ENCODE results near the gene TTC9. TPM values are rescaled to one million over a fixed set of nuclear protein-coding genes. Genes with fewer than 3 reads are reported as not detected.

TTC9 gene
- total RNA-seq, 4 donors from 2014 or later, result 3.9 to 6.9 (median 5.4) TPM

- Histone ChIP-seq H3K4me1 (peaks cover 0 to 12% (median under 1%) of the 10 kb centered on the region in 4 donors), H3K4me3 (no peak overlapping the region), H3K36me3 (no peaks in the 10 kb centered on the region), H3K27ac (no peak overlapping the region), H3K9me3 (no peaks in the 10 kb centered on the region), H3K27me3 (no peaks in the 10 kb centered on the region)
- DNase-seq (ENCODE audit: low spot score in 2 of 2), result no peak
- 59 to 72% methylated on average over 4 of the region's 4 CpGs for WGBS, 2 donors
- TF ChIP-seq, protein P1, sequence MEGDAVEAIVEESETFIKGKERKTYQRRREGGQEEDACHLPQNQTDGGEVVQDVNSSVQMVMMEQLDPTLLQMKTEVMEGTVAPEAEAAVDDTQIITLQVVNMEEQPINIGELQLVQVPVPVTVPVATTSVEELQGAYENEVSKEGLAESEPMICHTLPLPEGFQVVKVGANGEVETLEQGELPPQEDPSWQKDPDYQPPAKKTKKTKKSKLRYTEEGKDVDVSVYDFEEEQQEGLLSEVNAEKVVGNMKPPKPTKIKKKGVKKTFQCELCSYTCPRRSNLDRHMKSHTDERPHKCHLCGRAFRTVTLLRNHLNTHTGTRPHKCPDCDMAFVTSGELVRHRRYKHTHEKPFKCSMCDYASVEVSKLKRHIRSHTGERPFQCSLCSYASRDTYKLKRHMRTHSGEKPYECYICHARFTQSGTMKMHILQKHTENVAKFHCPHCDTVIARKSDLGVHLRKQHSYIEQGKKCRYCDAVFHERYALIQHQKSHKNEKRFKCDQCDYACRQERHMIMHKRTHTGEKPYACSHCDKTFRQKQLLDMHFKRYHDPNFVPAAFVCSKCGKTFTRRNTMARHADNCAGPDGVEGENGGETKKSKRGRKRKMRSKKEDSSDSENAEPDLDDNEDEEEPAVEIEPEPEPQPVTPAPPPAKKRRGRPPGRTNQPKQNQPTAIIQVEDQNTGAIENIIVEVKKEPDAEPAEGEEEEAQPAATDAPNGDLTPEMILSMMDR (IDR thresholded peaks at IDR 0.05), result no peak
- TF ChIP-seq POLR2A (IDR thresholded peaks at IDR 0.05), result no peak
- TF ChIP-seq EP300 (IDR thresholded peaks at IDR 0.05), result no peak
Measured at GRCh38 chr14:70658899-70659298, 17.2 kb downstream of the TTC9 start.

DNA sequence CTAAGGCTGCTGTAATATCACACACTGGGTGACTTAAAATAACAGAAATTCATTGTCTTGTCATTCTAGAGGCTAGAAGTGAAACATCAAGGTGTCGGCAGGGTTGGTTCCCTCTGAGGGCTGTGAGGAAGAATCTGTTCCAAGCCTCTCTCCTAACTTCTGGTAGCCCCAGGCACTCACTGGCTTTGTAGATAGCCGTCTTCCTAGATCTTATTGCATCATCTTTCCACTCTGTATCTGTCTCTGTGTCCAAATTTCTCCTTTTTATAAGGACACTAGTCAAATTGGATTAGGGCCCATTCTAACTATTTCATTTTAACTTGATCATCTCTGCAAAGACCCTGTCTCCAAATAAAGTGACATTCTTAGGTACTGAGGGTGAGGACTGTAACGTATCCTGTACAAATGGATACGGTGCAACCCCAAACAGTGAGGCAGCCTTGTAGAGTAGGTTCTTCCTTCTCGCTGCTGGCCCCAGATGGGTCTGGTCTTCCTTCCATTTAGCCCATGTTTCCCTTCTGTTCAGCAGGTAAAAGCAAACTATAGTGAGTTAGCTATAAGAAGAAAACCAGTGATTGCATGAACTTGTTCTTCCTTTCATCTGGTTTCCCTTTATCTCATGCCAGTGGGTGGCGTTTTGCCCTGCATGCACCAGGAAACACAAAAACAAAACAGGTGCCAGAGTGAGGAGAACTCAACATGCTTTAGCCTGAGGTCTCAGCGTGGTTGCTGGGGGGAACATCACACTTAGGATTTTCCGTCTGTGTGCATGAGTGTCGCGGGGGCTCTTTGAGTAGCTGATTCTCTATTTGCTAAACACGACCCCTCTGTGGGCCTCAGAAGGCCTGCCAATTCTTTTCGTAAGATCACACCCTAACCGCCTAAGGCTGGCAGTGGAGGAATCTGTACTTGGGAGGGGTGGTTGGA, 19.5 kb downstream of the TTC9 start:
- 57 to 63% methylated on average over 12 to 13 of the region's 13 CpGs for WGBS, 2 donors
- H3K27me3 ChIP-seq, result no peaks in the 10 kb centered on the region
- H3K36me3 ChIP-seq, result no peaks in the 10 kb centered on the region
- no peak for TF ChIP-seq POLR2A (IDR thresholded peaks at IDR 0.05)
- DNase-seq (ENCODE audit: low spot score in 2 of 2), result no peak
- peak overlapping the region in 1 of 4 donors; percentile 16 for H3K27ac ChIP-seq
- no peaks in the 10 kb centered on the region for H3K9me3 ChIP-seq
- H3K4me3 ChIP-seq, result no peak overlapping the region
- H3K4me1 ChIP-seq, result peaks cover 0 to 16% (median 2%) of the 10 kb centered on the region in 4 donors

- no peaks in the 10 kb centered on the region for H3K36me3 ChIP-seq
- no peaks in the 10 kb centered on the region for H3K9me3 ChIP-seq
- TF ChIP-seq EP300 (IDR thresholded peaks at IDR 0.05) (no peak), POLR2A (IDR thresholded peaks at IDR 0.05) (no peak)
- TF ChIP-seq, protein P1 (IDR thresholded peaks at IDR 0.05), result no peak
- H3K27ac ChIP-seq, result no peak overlapping the region
- no peak overlapping the region for H3K4me3 ChIP-seq
- H3K4me1 ChIP-seq, result peaks cover 0 to 18% (median 2%) of the 10 kb centered on the region in 4 donors
- no peak for DNase-seq (ENCODE audit: low spot score in 2 of 2)
- H3K27me3 ChIP-seq, result no peaks in the 10 kb centered on the region
Measured at GRCh38 chr14:70662080-70662479, 20.4 kb downstream of the TTC9 start.

DNA sequence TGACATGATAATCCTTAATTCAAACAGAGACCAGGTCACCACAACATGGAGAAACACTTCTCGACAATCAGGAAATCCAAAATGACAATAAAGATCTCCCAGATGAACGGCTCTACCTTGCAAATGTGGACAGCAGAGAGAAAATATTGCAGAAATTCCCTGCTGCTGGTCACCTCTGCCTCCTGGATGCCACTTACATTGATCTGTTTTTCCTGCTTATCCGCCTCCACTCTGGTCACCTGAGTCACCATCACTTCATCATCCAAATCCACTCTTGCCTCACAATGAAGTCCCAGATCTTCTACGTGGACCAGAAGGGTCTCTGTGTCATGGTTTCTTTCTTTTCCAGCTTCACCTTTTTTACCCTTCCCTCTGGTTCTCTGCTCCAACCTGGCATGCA, 21.1 kb downstream of the TTC9 start:
- TF ChIP-seq, protein P1 (IDR thresholded peaks at IDR 0.05), result no peak
- TF ChIP-seq EP300 (IDR thresholded peaks at IDR 0.05), result no peak
- no peak for TF ChIP-seq POLR2A (IDR thresholded peaks at IDR 0.05)
- DNase-seq (ENCODE audit: low spot score in 2 of 2), result no peak
- H3K4me3 ChIP-seq, result no peak overlapping the region
- no peaks in the 10 kb centered on the region for H3K27me3 ChIP-seq
- peaks cover 0 to 18% (median 2%) of the 10 kb centered on the region in 4 donors for H3K4me1 ChIP-seq
- no peak overlapping the region for H3K27ac ChIP-seq
- H3K36me3 ChIP-seq, result no peaks in the 10 kb centered on the region
- no peaks in the 10 kb centered on the region for H3K9me3 ChIP-seq
- 88 to 93% methylated on average over 4 of the region's 4 CpGs for WGBS, 2 donors

- no peak overlapping the region for H3K4me3 ChIP-seq
- no peak for TF ChIP-seq POLR2A (IDR thresholded peaks at IDR 0.05)
- no peak for TF ChIP-seq EP300 (IDR thresholded peaks at IDR 0.05)
- TF ChIP-seq, protein P1 (IDR thresholded peaks at IDR 0.05), result no peak
- H3K27ac ChIP-seq, result no peak overlapping the region
- WGBS, 2 donors, result 64 to 69% methylated on average over 4 of the region's 4 CpGs
- H3K27me3 ChIP-seq, result no peaks in the 10 kb centered on the region
- H3K9me3 ChIP-seq, result no peaks in the 10 kb centered on the region
- no peak for DNase-seq (ENCODE audit: low spot score in 2 of 2)
- H3K4me1 ChIP-seq, result peaks cover 0 to 18% (median 2%) of the 10 kb centered on the region in 4 donors
- H3K36me3 ChIP-seq, result no peaks in the 10 kb centered on the region
Measured at GRCh38 chr14:70663707-70664179, 22.0 kb downstream of the TTC9 start.

Measured in tibial nerve (tissue), 4 donors.